Measurements from ENCODE around the gene GOLGA1. TPM values are rescaled to one million over a fixed set of nuclear protein-coding genes. Genes with fewer than 3 reads are reported as not detected.
"Not testable (repeated sequence)": the region's sequence is repeated elsewhere in the genome, so short reads cannot be mapped to it uniquely, and the experiment has no call there.

GOLGA1 gene
- total RNA-seq, 1 donor from 2014 or later = 12.6 TPM

DNA sequence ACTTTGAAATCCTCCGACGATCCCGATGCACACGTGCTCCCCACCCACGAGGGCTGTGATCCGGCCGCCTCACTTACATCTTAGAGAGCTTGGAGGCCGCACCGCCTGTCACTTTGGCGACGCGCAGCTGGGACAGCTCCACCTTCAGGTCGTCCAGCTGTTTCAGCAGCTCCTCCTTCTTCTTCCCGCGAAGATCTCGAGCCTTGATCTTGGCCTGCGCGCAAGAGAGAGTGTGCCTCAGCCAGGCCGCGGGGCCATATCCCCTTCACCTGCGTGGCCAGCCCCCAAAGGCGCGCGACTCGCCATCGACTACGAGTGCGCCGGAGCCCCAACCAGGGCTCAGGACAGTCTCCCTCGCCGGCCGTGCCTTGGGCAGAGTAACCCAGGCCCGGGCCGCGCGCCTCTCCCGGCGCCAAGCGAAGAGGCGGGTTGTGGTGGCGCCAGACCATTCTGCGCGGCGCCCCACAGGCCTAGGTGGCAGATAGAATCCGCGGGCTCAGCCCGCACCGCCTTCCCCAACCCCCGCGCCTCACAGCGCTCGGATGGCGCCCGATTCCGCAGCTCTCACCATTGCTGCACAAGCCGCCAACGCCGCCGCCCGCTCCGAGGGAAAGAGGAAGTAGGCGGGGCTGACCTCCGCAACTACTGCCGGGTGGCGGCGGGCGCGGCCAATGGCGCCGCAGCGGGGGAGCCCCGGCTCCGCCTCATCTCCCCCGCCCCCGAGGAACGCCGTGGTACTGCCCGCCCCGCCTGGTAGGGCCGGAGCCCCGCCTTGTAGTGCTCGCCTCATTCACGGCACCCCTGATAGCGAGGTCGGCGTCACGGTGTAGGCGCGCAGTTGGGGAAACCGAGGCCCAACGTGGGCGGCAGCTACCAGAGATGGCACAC, 79.3 kb downstream of the GOLGA1 start, which contains the start of the genes ARPC5L and RPL35:
Gene ARPC5L, plus strand, starts transcription at position 789 of the 888 bp plus-strand sequence. CDS start 7,161 bp downstream, outside the sequence.
Gene RPL35, minus strand, starts transcription at position 616 of the 888 bp plus-strand sequence. Its CDS starts 45 bp downstream, at position 571.
- ATAC-seq (peak; percentile 97), DNase-seq (ENCODE audit: low spot score) (peak; percentile 95)

DNA sequence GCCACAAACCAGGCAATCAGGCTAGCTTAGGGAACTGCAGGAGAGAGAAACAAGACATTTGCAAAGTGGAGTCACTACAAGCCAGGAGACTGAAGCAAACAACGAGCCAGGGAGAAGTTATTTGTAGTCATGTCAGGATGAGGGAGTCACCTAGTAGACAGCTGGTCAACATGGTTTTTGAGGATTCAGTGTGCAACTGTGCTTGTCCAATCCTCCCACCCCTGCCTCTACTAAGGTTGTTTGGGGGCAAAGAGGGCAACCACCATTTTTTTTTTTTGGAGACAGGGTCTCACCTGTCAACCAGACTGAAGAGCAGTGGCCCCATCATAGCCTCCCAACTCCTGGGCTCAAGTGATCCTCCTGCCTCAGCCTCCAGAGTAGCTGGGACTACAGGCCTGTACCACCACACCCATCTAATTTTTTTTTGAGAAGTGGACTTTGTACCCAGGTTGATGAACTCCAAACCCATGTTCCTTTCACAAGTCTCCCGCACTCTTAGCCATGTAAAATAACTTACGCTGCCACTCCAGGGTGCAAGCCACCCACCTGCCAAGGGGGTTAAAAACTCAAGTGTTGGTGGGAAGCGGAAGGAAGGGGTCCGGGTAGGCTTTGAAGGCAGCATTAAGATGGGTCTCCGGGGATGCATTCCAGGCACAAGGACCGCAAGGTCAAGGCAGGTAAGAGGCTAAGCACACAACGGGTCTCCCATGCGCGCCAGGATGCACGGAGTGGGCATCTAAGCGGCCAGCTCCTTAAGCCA, 80.1 kb downstream of the GOLGA1 start:
- DNase-seq (ENCODE audit: low spot score) = no peak
- ATAC-seq = no peak

DNA sequence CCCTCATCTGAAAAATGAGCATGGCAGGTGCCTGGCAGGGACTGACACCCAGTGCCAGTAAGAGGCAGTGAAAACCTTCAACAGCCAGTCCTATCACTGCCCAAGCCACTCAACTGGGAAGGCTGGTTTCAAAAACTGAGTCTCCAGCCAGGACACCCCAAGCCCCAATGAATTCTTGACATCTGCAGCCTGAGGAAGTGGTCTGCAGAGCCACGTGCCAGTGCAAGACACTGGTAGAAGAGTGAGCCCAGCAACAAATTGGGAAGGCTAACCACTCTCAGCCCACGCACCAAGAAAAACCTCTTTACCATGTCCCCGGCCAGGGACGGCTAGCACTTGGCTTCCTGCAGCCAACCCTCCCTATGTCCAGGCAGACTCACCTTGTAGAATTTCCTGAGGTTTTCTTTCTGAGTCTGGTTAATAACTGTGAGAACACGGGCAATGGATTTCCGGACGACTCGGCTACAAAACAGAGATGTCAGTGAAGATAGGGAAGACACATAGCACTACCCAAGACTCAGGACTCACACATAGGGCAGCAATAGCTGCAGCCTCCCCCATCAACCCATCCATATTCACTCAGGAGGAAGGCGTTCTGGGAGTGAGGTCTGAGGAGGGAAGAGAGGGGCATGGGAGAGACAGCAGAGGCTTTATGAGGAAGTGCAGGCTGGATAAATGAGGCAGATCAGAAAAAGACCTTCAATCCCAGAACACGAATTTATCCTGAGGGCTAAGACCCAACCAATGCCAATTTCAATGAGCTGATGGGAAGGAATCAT, 80.9 kb downstream of the GOLGA1 start:
- DNase-seq (ENCODE audit: low spot score) (no peak), ATAC-seq (no peak)

DNA sequence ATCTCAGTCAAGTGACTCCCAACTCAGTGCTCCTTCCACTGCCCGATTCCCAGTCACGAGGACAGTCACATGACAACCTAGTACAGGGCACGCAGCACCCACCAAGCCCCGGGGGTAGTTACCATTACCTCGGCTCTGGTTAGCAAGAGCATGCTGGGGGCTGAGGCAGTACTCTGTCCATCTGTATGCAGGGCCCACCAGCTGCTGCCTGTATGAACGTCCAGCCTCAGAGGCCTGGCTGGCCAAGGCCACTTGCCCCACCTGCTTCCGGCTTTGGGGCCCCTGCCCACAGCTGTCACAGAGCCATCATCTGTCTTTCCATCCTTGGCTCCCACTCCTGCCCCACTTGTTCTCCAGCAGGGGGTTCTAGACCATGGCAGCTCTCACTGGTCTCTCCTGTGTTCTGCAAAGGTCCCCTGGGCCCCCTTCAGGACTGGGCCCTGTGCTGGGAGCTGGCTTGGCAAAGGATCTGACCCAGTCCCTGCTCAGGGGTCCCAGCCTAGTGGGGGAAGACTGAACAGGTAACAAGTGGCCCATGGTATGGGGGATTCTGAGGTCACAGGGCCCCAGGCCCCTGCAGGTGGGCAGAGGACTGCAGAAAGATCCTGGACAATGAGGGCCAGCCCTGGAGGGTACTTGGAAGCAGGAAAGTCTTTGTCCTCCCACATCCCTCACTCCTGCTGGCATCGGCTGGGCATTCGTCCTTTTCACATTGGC, 82.4 kb downstream of the GOLGA1 start:
- ATAC-seq (no peak), DNase-seq (ENCODE audit: low spot score) (no peak)

DNA sequence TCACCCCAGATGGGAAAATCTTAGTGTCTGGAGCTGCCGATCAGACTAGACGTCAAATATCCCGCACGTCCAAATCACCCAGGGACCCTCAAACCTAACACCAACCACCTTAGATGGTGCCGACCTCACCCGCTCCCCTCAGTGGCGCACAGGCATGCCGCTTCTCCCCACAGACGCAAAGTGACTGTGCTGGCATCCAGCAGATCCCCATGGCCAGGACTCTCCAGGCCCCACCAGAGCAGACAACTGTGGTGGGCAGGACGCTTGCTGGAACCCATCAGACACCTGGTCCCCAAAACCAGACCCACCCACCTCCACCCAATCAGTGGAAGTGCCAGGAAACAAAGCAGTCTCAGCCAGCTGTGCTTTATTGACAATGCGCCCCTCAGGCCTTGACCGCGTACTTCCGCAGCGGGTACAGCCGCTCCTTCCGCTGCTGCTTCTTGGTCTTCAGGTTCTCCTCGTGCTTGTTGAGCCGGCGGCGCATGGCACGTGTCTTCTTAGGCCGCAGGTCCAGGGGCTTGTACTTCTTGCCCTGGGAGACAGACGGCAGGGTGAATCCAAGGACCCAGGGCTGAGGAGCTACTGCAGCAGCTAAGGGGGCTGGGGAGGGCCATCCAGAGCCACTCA, 83.2 kb downstream of the GOLGA1 start:
- no peak for ATAC-seq
- DNase-seq (ENCODE audit: low spot score) = no peak

DNA sequence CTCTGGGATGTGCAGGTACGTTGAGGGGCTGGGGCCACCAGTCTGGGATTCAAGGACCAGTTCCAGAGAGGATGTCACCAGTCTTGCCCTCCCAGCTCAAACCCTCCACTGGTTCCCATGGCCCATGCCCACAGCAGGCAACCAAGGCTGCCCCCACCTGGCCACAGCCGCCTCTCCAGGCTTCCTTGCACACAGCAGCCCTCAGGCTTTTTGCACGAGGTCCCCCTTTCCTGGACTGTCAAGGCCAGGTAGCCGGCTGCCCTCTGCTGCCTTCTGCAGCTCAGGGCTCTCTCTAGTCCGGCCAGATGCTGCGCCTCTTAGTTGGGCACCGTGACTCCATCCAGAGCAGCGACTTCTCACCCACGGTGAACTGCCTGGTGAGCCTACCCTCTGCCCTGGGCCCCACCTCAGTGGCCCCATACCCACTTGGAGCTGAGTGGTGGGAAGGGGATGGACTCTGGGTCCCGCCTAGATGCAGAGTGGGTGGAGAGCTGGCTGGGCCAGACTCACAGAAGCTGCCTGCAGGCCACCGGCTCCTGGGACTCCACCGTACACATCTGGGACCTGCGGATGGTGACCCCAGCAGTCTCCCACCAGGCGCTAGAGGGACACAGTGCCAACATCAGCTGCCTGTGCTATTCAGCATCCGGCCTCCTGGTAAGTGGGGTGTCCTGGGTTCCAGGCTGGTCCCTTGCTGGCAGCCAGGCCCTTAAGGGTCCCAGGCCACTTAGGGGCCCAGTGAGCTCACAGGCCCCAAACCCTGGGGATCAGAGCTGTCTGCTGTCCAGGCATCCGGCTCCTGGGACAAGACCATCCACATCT, 84.7 kb downstream of the GOLGA1 start:
- DNase-seq (ENCODE audit: low spot score) = no peak

DNA sequence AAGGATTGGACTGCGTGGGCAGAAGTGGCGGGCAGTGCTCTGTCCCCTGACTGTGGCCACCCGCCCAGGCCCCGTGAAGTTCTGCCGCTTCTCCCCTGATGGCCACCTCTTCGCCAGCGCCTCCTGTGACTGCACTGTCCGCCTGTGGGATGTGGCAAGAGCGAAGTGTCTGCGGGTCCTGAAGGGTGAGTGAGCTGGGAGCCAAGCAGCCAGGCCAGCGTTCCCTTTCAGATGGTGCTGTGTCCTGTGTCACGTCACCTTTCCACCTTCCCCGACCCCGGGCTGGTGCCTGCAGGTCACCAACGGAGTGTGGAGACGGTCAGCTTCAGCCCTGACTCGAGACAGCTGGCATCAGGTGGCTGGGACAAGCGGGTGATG, 85.3 kb downstream of the GOLGA1 start:
- ATAC-seq (no peak), DNase-seq (ENCODE audit: low spot score) (no peak)

More for the DNA sequence above, 84.7 kb downstream of the GOLGA1 start:
- ATAC-seq = peak; percentile 18

DNA sequence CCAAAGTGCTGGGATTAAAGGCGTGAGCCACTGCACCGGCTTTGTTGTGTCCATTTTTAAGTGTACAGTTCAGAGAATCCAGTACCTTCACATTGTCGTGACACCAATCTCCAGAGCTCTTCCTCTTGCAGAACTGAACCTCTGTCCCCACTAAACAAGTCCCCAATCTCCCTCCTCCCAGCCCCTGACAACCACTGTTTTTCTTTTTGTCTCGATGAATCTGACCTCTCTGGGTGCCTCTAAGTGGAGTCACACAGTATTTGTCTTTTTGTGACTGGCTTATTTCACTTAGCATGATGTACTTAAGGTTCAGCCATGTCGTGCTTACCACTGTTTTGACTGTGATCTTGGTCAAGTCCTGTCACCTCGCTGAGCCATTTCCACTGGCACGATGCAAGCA, 86.1 kb downstream of the GOLGA1 start:
- ATAC-seq (no peak), DNase-seq (ENCODE audit: low spot score) (no peak)

DNA sequence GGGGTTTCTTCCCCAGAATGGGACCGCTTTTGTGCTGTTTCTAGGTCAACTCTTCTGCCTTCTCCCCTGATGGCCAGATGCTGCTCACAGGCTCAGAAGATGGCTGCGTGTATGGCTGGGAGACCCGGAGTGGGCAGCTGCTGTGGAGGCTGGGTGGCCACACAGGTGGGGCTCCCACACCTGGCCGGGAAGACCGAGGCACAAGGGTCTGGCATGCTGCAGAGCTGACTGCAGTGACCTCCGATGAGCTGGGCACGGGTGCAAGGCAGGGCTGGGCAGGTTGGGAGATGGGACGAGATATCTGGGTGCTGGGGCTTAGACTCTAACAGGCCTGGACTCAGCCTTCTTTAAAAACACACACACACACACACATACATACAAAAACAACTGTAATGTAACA, 86.7 kb downstream of the GOLGA1 start:
- DNase-seq (ENCODE audit: low spot score) (no peak), ATAC-seq (no peak)

DNA sequence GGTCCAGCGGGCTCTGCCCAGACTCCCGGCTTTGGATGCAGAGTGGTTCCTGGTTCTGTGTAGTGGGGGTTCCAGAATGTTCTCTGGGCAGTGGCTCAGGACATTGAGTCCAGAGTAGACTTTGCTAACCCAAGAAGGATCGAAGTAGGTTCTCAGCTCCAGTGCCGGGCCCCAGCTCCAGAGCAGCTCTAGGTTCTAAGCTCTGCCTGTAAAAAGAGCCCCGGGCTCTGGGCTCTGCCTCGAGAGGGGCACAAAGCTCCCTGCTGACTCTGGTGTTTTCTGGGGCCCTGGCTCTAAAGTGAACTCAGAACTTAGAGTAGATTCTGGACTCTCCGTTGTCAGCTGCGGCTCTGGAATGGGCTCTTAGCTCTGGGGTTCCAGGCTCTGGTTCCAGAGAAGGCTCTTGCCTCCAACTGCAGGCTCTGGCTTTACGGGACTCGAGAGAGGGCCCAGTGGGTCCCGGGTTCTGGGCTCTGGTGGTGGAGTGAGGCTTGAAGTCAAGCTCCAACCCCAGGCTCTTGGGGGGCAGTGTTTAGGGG, 87.2 kb downstream of the GOLGA1 start:
- no peak for ATAC-seq
- DNase-seq (ENCODE audit: low spot score) = no peak

DNA sequence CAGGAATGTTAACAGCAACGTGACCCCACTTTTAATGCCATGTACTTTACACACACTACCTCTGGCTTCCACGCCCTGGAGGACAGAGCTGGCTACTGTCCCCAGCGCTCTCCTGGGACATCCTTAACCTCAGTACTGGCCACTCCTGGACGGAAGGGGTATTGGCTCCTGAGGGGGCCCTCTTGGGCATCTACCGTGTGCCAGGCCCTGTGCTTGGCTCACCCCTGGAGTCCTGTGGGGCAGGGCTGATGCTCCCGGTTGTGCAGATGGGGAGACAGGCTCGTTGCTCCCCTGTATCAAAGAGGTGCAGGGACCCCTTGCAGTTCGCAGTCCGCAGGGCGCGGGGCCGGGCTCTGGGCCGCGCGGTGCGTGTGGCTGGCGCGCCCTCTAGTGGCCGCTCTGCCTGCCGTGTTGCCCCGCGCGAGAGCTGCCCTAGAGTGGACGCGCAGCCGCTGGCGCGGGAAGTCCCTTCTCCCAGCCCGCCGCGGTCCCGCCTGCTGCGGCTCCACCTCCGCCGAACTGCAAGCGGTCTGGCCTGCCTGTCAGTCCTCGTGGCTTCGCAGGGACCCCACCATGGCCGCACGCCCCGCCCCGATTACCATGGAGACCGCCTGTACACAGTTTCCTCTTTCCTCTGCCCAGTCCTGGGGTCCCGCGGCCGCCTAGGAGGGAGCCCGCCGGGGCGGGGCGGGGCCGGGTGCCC, 87.9 kb downstream of the GOLGA1 start, which contains the start of gene WDR38:
Gene WDR38, plus strand, starts transcription at position 632 of the 703 bp plus-strand sequence. CDS start 72 bp downstream, outside the sequence.
- ATAC-seq (peak; percentile 91), DNase-seq (ENCODE audit: low spot score) (peak; percentile 78)

DNA sequence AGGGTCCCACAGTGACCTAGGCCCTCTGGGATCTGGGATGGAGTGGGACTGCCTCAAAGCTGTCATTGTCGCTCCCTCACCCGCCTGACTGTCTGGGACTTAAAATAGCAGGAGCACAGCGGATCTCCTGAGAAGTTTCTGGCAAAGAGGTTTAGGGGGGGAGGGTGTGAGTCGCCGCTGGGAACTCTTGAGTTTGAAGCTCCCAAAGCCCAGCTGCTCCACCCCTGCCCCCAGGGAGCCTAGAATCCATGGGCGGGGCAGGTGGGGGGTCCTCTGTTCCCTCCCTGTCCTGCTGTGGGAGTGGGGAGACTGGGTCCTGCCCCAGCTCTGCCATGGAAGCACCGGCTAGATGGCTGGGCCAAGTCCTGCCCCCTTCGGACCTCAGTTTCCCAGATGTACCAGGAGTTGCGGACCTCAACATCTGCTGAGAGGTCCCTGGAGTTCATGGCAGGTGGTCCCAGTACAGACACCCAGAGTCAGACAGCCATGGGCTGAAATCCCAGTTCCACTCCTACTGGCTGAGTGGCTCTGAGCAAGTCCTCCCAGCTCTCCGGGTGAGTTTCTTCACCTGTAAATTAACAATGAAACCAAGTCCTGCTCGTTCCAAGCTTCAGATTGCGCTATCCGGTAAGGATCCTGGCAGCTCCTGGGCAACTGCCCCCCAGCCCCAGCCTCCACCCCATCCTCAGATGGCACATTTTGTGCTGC, 88.6 kb downstream of the GOLGA1 start:
- DNase-seq (ENCODE audit: low spot score) (no peak), ATAC-seq (no peak)

DNA sequence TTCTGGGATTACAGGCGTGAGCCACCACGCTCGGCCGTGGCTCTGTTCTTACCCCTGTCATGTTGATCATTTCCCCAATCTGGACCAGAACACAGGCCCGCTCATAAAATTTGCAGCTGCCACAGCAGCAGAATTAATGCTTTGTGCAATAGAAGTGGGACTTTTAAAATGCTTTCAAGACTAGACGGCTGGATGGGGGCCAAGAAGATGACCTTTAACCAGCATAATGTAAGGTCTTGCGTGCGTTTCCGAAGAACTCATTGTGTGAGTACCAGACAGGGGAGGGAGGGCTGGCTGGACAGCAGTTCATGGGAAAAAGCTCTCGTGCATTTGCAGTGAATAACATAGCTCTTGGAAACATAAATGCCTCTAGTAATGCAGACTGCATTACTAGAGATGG, 91.1 kb downstream of the GOLGA1 start:
- ATAC-seq = no peak
- no peak for DNase-seq (ENCODE audit: low spot score)

DNA sequence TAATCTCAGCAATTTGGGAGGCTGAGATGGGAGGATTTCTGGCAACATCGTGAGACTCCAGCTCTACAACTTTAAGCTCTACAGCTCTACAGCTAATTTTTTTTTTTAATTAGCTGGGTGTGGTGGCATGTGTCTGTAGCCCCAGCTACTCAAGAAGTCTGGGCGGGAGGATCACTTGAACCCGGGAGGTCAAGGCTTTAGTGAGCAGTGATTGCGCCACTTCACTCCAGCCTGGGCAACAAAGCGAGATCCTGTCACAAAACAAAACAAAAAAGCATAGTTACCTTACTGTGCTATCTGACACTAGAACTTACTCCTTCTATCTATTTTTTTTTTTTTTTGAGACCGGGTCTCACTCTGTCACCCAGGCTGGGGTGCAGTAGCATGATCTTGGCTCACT, 93.9 kb downstream of the GOLGA1 start:
- DNase-seq (ENCODE audit: low spot score) = no peak
- no peak for ATAC-seq

DNA sequence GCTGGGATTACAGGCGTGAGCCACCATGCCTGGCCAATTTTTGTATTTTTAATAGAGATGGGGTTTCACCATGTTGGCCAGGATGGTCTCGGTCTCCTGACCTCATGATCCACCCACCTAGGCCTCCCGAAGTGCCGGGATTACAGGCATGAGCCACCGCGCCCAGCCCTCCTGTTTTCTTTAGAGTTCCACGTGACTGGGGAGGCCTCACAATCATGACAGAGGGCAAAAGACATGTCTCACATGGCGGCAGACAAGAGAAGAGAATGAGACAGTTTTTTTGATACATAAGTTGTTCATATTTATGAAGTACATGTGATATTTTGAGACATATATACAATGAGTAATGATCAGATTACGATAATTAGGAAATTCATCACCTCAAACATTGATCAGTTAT, 94.4 kb downstream of the GOLGA1 start:
- not testable (repeated sequence) for DNase-seq (ENCODE audit: low spot score); ATAC-seq

DNA sequence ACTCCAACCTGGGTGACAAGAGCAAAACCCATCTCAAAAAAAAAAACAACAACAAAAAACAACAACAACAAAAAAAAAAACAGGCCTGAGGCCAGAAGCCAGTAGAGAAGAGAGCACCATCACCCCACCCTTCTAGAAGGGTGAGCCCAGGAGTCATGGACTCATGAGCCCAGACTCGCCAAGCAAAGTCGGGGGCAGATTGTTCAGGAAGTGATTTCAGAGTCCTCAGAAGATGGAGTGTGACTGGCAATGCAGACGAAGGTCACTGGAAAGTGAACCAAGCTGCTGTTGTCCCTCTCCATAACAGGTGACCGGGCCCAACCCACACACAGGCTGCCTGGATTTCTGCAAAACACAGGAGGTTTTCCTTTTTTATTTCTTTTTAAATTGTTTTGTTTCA, 96.6 kb downstream of the GOLGA1 start:
- DNase-seq (ENCODE audit: low spot score) = no peak
- ATAC-seq = no peak

DNA sequence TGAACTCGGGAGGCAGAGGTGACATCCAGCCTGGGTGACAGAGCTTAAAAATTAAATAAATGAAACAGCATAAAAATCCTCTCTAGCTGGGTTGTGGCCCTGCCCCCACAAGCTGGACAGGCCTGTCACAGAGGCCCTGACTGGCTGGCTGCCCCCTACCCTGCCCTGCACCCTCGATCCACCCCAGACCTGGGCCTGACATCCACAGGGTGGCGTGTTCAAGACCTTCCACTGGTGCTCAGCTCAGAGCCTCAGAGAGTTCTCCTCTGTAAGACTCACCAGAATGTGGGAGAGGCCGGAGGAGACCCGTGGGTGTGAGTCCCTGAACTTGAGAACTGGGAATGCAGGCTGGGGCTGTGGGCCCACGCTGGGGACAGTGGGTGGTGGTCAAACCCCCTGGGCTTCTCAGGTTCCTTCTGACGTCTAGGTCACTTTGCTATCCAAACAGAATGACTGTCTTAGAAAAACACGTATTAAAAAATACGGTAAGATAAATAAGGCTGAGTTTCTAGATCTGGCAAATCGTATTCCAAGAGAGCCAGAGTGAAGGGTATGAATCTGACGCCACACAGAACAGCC, 97.3 kb downstream of the GOLGA1 start:
- no peak for ATAC-seq
- DNase-seq (ENCODE audit: low spot score) = no peak

Measured in left lobe of liver (tissue), 2 donors.